WTC11 (cell line): ENCODE measurements around the gene PVALB. TPM values are rescaled to one million over a fixed set of nuclear protein-coding genes. Genes with fewer than 3 reads are reported as not detected.

Source experiments
- ATAC-seq: fragments of 200-7000 bp; cut with Tn5 transposase; 2 replicates; pipeline ENCODE4 v1.10.0; 2021; ENCODE audit warnings: mild to moderate bottlenecking, moderate library complexity
- CTCF ChIA-PET: fragments of 300-600 bp; sonication (Branson Sonifier 250); formaldehyde crosslinking; loops from one replicate; lab custom pipeline; 2021; ENCODE audit warnings: antibody characterized with exemption; lab: Charles Lee
- POLR2A ChIA-PET: fragments of 350-600 bp; sonication (Branson Sonifier 250); formaldehyde crosslinking; loops from one replicate; lab custom pipeline; 2021; ENCODE audit warnings: antibody characterized with exemption; lab: Charles Lee
- DNase-seq: peaks from one replicate; pipeline ENCODE4 v3.0.0; 2021; ENCODE audit warnings: low spot score
- H3K27ac Mint-ChIP-seq: 2 replicates; pipeline ENCODE4 v1.8.0; 2021; ENCODE audit warnings: mixed read lengths
- H3K27me3 Mint-ChIP-seq: 2 replicates; pipeline ENCODE4 v1.8.0; 2021; ENCODE audit warnings: low read depth, mild to moderate bottlenecking, moderate library complexity, mixed read lengths
- H3K36me3 Mint-ChIP-seq: 2 replicates; pipeline ENCODE4 v1.8.0; 2021; ENCODE audit warnings: mixed read lengths
- H3K4me1 Mint-ChIP-seq: 2 replicates; pipeline ENCODE4 v1.8.0; 2022; ENCODE audit warnings: mixed read lengths
- H3K4me3 Mint-ChIP-seq: 2 replicates; pipeline ENCODE4 v1.8.0; 2021; ENCODE audit warnings: mild to moderate bottlenecking, moderate library complexity, mixed read lengths
- H3K9me3 Mint-ChIP-seq: 2 replicates; pipeline ENCODE4 v1.8.0; 2021; ENCODE audit warnings: mixed read lengths
- FOXJ3 ChIP-seq: sonication (generic); formaldehyde crosslinking; IDR thresholded peaks from 2 replicates; pipeline ENCODE4 v1.9.0; 2021; ENCODE audit warnings: missing genetic modification reagents, mild to moderate bottlenecking, borderline replicate concordance
- FOXK1 ChIP-seq: sonication (generic); formaldehyde crosslinking; IDR thresholded peaks from 2 replicates; pipeline ENCODE4 v1.8.0; 2022; ENCODE audit warnings: mild to moderate bottlenecking, moderate library complexity, missing genetic modification reagents
- GRHL2 ChIP-seq: fragments of 250-450 bp; sonication (Bioruptor Pico); IDR thresholded peaks from 2 replicates; pipeline ENCODE4 v1.8.0; 2022; ENCODE audit warnings: mild to moderate bottlenecking, moderate library complexity; ENCODE audit not compliant: insufficient replicate concordance, severe bottlenecking
- KAT7 ChIP-seq: sonication (generic); formaldehyde crosslinking; IDR thresholded peaks from 2 replicates; pipeline ENCODE4 v1.8.1; 2023; ENCODE audit warnings: missing genetic modification reagents, mild to moderate bottlenecking, borderline replicate concordance
- NFE2L1 ChIP-seq: sonication (generic); formaldehyde crosslinking; IDR thresholded peaks from 2 replicates; pipeline ENCODE4 v1.8.1; 2023; ENCODE audit warnings: missing genetic modification reagents
- NR2C2 ChIP-seq: sonication (generic); formaldehyde crosslinking; IDR thresholded peaks from 2 replicates; pipeline ENCODE4 v1.8.0; 2022; ENCODE audit warnings: mild to moderate bottlenecking, missing genetic modification reagents
- SOX15 ChIP-seq: fragments of 250-450 bp; sonication (Bioruptor Pico); IDR thresholded peaks from 2 replicates; pipeline ENCODE4 v1.9.0; 2021; ENCODE audit warnings: mild to moderate bottlenecking
- TP53 ChIP-seq: sonication (generic); formaldehyde crosslinking; IDR thresholded peaks from 2 replicates; pipeline ENCODE4 v1.8.1; 2023; ENCODE audit warnings: mild to moderate bottlenecking, missing genetic modification reagents
- ZBTB21 ChIP-seq: sonication (generic); formaldehyde crosslinking; IDR thresholded peaks from 2 replicates; pipeline ENCODE4 v1.8.1; 2023; ENCODE audit warnings: mild to moderate bottlenecking, missing genetic modification reagents, borderline replicate concordance
- ZNF121 ChIP-seq: sonication (generic); formaldehyde crosslinking; IDR thresholded peaks from 2 replicates; pipeline ENCODE4 v1.8.0; 2023; ENCODE audit warnings: missing genetic modification reagents
- ZNF416 ChIP-seq: fragments of 250-450 bp; sonication (Bioruptor Pico); IDR thresholded peaks from 2 replicates; pipeline ENCODE4 v1.9.0; 2021; ENCODE audit warnings: mild to moderate bottlenecking, inconsistent platforms
- total RNA-seq: library from RNA; stranded (reverse); gene quantifications from 3 replicates; pipeline ENCODE4 v1.2.3, GENCODE V29; 2021
- TF ChIP-seq, protein P1 (sequence below): fragments of 250-450 bp; sonication (Bioruptor Pico); IDR thresholded peaks from 2 replicates; pipeline ENCODE4 v1.8.0; 2021; ENCODE audit warnings: mild to moderate bottlenecking
- TF ChIP-seq, protein P2 (sequence below): fragments of 250-450 bp; sonication (Bioruptor Pico); conservative IDR thresholded peaks from 2 replicates; pipeline ENCODE4 v1.9.0; 2021; ENCODE audit warnings: mild to moderate bottlenecking
- TF ChIP-seq, protein P3 (sequence below): sonication (generic); formaldehyde crosslinking; IDR thresholded peaks from 2 replicates; pipeline ENCODE4 v1.8.1; 2023; ENCODE audit warnings: mild to moderate bottlenecking, missing genetic modification reagents
- TF ChIP-seq, protein P4 (sequence below): sonication (generic); formaldehyde crosslinking; IDR thresholded peaks from 2 replicates; pipeline ENCODE4 v1.8.0; 2022; ENCODE audit warnings: mild to moderate bottlenecking, missing genetic modification reagents
- TF ChIP-seq, protein P5 (sequence below): sonication (generic); formaldehyde crosslinking; IDR thresholded peaks from 2 replicates; pipeline ENCODE4 v1.8.0; 2022; ENCODE audit warnings: missing genetic modification reagents
- TF ChIP-seq, protein P6 (sequence below): sonication (generic); formaldehyde crosslinking; IDR thresholded peaks from 2 replicates; pipeline ENCODE4 v1.8.0; 2022; ENCODE audit warnings: mild to moderate bottlenecking, missing genetic modification reagents
- TF ChIP-seq, protein P7 (sequence below): fragments of 250-450 bp; sonication (Bioruptor Pico); IDR thresholded peaks from 2 replicates; pipeline ENCODE4 v1.9.0; 2021; ENCODE audit warnings: mild to moderate bottlenecking
- TF ChIP-seq, protein P8 (sequence below): sonication (generic); formaldehyde crosslinking; IDR thresholded peaks from 2 replicates; pipeline ENCODE4 v1.8.0; 2022; ENCODE audit warnings: mild to moderate bottlenecking, missing genetic modification reagents

The PVALB gene
- total RNA-seq, 1 experiment from 2014 or later = 2.7 TPM

DNA sequence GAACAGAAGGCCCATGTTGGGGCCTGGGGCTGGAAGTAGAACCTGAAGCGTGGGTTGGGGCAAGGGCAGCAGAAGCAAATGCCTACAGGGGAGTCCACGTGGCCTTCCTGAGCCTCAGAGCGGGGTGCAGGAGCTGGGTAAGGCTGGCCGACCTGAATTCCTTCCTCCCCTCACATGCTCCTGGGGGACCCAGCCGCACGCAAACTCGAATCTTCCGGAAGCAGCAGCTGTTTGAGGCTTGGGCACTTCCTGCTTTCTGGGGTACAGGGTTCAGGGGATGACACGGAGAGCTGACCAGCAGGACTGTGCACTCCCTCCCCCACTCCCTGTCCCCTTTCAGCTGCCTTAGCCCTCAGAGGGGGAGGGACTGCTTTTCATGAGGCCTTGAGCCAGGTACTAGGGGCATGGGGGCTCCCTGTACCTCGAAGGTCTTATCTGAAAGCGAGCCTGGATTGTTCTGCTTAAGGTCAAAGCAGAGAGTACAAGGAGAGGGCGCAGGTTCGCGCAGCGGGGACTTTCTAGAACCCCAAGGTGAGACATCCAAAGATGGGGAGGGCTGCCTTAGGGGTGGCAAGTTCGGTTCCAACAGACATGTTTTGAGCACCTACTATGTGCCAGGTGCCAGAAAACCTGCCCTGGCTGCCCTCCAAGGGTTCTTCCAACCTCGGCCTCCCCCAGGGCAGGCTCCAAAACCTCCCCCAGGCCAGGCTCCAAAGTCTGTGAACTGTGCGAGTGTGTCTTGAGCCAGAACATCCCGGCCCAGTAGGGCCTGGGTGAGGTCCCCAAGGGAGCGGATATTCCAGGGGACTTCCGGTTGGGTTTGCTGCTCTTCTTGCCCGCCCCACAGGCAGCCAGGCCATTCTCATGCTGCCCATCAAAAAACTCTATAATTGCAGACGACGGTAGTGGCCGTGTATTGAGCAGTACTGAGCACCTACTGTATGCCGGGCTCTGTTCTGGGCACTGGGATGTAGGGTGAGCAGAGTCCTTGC is 45.7 kb upstream of the PVALB start:
- TF ChIP-seq, protein P1, sequence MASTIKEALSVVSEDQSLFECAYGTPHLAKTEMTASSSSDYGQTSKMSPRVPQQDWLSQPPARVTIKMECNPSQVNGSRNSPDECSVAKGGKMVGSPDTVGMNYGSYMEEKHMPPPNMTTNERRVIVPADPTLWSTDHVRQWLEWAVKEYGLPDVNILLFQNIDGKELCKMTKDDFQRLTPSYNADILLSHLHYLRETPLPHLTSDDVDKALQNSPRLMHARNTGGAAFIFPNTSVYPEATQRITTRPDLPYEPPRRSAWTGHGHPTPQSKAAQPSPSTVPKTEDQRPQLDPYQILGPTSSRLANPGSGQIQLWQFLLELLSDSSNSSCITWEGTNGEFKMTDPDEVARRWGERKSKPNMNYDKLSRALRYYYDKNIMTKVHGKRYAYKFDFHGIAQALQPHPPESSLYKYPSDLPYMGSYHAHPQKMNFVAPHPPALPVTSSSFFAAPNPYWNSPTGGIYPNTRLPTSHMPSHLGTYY (CRISPR knock-in tag) = no peak
- TF ChIP-seq NR2C2 (CRISPR knock-in tag) = no peak
- TF ChIP-seq, protein P2, sequence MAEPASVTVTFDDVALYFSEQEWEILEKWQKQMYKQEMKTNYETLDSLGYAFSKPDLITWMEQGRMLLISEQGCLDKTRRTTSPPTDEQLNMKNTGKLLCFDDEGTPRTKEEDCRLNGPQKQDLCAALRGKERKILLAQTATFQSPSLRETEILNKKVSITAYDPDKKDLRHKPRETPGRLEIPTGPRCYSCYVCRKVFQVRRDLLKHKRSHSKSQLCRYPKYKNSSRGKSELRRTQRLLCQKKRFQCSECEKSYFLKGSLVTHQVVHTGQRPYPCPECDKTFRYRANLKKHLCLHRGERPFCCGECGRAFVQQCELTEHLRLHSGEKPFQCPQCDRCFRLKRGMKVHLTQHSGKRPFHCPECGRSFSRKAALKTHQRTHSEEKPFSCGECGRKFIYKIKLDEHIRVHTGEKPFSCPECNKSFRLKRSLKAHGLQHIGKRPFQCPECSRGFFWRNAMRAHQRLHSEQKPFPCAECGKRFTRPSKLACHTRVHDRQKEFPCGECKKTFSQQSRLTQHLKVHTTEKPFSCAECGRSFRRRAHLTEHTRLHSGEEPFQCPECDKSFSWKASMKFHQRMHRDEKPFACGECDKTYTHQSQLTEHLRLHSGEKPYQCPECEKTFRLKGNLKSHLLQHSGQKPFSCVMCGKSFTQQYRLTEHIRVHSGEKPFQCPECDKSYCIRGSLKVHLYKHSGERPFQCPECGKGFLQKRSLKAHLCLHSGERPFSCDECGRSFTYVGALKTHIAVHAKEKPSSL (CRISPR knock-in tag) = no peak
- no peak for TF ChIP-seq SOX15
- no peak for TF ChIP-seq FOXK1
- TF ChIP-seq FOXJ3 (CRISPR knock-in tag) = no peak
- TF ChIP-seq NFE2L1 (CRISPR knock-in tag) = no peak
- TF ChIP-seq, protein P3, sequence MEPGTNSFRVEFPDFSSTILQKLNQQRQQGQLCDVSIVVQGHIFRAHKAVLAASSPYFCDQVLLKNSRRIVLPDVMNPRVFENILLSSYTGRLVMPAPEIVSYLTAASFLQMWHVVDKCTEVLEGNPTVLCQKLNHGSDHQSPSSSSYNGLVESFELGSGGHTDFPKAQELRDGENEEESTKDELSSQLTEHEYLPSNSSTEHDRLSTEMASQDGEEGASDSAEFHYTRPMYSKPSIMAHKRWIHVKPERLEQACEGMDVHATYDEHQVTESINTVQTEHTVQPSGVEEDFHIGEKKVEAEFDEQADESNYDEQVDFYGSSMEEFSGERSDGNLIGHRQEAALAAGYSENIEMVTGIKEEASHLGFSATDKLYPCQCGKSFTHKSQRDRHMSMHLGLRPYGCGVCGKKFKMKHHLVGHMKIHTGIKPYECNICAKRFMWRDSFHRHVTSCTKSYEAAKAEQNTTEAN (CRISPR knock-in tag) = no peak
- no peak for TF ChIP-seq ZBTB21
- TF ChIP-seq, protein P4, sequence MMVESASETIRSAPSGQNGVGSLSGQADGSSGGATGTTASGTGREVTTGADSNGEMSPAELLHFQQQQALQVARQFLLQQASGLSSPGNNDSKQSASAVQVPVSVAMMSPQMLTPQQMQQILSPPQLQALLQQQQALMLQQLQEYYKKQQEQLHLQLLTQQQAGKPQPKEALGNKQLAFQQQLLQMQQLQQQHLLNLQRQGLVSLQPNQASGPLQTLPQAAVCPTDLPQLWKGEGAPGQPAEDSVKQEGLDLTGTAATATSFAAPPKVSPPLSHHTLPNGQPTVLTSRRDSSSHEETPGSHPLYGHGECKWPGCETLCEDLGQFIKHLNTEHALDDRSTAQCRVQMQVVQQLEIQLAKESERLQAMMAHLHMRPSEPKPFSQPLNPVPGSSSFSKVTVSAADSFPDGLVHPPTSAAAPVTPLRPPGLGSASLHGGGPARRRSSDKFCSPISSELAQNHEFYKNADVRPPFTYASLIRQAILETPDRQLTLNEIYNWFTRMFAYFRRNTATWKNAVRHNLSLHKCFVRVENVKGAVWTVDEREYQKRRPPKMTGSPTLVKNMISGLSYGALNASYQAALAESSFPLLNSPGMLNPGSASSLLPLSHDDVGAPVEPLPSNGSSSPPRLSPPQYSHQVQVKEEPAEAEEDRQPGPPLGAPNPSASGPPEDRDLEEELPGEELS (CRISPR knock-in tag) = no peak
- TF ChIP-seq ZNF416 (CRISPR knock-in tag) = no peak
- TF ChIP-seq KAT7 (CRISPR knock-in tag) = no peak
- TF ChIP-seq GRHL2 (CRISPR knock-in tag) = no peak
- TF ChIP-seq, protein P5, sequence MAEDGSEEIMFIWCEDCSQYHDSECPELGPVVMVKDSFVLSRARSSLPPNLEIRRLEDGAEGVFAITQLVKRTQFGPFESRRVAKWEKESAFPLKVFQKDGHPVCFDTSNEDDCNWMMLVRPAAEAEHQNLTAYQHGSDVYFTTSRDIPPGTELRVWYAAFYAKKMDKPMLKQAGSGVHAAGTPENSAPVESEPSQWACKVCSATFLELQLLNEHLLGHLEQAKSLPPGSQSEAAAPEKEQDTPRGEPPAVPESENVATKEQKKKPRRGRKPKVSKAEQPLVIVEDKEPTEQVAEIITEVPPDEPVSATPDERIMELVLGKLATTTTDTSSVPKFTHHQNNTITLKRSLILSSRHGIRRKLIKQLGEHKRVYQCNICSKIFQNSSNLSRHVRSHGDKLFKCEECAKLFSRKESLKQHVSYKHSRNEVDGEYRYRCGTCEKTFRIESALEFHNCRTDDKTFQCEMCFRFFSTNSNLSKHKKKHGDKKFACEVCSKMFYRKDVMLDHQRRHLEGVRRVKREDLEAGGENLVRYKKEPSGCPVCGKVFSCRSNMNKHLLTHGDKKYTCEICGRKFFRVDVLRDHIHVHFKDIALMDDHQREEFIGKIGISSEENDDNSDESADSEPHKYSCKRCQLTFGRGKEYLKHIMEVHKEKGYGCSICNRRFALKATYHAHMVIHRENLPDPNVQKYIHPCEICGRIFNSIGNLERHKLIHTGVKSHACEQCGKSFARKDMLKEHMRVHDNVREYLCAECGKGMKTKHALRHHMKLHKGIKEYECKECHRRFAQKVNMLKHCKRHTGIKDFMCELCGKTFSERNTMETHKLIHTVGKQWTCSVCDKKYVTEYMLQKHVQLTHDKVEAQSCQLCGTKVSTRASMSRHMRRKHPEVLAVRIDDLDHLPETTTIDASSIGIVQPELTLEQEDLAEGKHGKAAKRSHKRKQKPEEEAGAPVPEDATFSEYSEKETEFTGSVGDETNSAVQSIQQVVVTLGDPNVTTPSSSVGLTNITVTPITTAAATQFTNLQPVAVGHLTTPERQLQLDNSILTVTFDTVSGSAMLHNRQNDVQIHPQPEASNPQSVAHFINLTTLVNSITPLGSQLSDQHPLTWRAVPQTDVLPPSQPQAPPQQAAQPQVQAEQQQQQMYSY (CRISPR knock-in tag) = no peak
- TF ChIP-seq, protein P6, sequence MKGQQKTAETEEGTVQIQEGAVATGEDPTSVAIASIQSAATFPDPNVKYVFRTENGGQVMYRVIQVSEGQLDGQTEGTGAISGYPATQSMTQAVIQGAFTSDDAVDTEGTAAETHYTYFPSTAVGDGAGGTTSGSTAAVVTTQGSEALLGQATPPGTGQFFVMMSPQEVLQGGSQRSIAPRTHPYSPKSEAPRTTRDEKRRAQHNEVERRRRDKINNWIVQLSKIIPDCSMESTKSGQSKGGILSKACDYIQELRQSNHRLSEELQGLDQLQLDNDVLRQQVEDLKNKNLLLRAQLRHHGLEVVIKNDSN = no peak
- TF ChIP-seq, protein P7, sequence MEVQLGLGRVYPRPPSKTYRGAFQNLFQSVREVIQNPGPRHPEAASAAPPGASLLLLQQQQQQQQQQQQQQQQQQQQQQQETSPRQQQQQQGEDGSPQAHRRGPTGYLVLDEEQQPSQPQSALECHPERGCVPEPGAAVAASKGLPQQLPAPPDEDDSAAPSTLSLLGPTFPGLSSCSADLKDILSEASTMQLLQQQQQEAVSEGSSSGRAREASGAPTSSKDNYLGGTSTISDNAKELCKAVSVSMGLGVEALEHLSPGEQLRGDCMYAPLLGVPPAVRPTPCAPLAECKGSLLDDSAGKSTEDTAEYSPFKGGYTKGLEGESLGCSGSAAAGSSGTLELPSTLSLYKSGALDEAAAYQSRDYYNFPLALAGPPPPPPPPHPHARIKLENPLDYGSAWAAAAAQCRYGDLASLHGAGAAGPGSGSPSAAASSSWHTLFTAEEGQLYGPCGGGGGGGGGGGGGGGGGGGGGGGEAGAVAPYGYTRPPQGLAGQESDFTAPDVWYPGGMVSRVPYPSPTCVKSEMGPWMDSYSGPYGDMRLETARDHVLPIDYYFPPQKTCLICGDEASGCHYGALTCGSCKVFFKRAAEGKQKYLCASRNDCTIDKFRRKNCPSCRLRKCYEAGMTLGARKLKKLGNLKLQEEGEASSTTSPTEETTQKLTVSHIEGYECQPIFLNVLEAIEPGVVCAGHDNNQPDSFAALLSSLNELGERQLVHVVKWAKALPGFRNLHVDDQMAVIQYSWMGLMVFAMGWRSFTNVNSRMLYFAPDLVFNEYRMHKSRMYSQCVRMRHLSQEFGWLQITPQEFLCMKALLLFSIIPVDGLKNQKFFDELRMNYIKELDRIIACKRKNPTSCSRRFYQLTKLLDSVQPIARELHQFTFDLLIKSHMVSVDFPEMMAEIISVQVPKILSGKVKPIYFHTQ (CRISPR knock-in tag) = no peak
- TF ChIP-seq, protein P8, sequence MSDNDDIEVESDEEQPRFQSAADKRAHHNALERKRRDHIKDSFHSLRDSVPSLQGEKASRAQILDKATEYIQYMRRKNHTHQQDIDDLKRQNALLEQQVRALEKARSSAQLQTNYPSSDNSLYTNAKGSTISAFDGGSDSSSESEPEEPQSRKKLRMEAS (CRISPR knock-in tag) = no peak
- TF ChIP-seq TP53 (CRISPR knock-in tag) = no peak
- TF ChIP-seq ZNF121 (CRISPR knock-in tag) = no peak
- POLR2A ChIA-PET = no interaction called here
- Mint-ChIP-seq H3K27me3 (peaks cover 25% of the 10 kb centered on the region), H3K4me3 (no peak overlapping the region), H3K4me1 (no peaks in the 10 kb centered on the region), H3K27ac (no peak overlapping the region), H3K9me3 (no peaks in the 10 kb centered on the region), H3K36me3 (no peaks in the 10 kb centered on the region)
- CTCF ChIA-PET = interaction anchor here (1.1 to 1.9 kb wide), 4 partner anchors 9 to 115 kb away, joined by 3 to 8 read pairs (median 6); no protein-coding TSS in a partner anchor
- ATAC-seq = no peak
- no peak for DNase-seq
